ENCODE measurements around the gene LTBP1.

GRCh38 chr2:33343387-33343895 is 396.7 kb downstream of the LTBP1 start:
- TF ChIP-seq CTCF (IDR thresholded peaks at IDR 0.05) = no peak
- no peak for TF ChIP-seq POLR2A (IDR thresholded peaks at IDR 0.05)
